ENCODE results near the gene P2RY13.

Gene P2RY13

GRCh38 chr3:151329363-151329762, at the start of gene P2RY13:
TSS of gene P2RY13 (minus strand) at chr3:151329549. CDS start at chr3:151329528, 21 bp downstream.
- H3K4me2 ChIP-seq (ENCODE audit: low read depth, low read length, poor library complexity, severe bottlenecking) = no peak within 1 kb of the TSS
- H3F3A ChIP-seq (ENCODE audit: low read depth) = no peaks in the 10 kb centered on the region
- H3K27me3 ChIP-seq (ENCODE audit: insufficient read depth, low read length, poor library complexity, severe bottlenecking) = no peaks in the 10 kb centered on the region
- no peak within 1 kb of the TSS for H3K9ac ChIP-seq (ENCODE audit: low read depth, low read length, poor library complexity, severe bottlenecking)
- no peaks in the 10 kb centered on the region for H3K36me3 ChIP-seq (ENCODE audit: insufficient read depth, low read length)
- H3K4me3 ChIP-seq (ENCODE audit: low read length, poor library complexity, severe bottlenecking) = no peak within 1 kb of the TSS
- H4K20me1 ChIP-seq (ENCODE audit: insufficient read depth, low read length, poor library complexity, severe bottlenecking) = peaks cover 4% of the 10 kb centered on the region
- TF ChIP-seq EZH2phosphoT487 (IDR thresholded peaks at IDR 0.05; ENCODE audit: borderline replicate concordance) (no peak), CTCF (conservative IDR thresholded peaks at IDR 0.05; ENCODE audit: low read length) (no peak)
- peaks cover 14% of the 10 kb centered on the region for H3K4me1 ChIP-seq (ENCODE audit: insufficient read depth, low read length, poor library complexity, severe bottlenecking)
- no peaks in the 10 kb centered on the region for H3K9me3 ChIP-seq (ENCODE audit: insufficient read depth, low read depth, low read length)
- no peaks in the 10 kb centered on the region for H3K79me2 ChIP-seq (ENCODE audit: insufficient read depth, low read length)
- H3K9me2 ChIP-seq (replicated peaks; ENCODE audit: low read depth, low read length) = no peaks in the 10 kb centered on the region
- no peak within 1 kb of the TSS for H2AFZ ChIP-seq (ENCODE audit: low read length)

GRCh38 chr3:151377768-151378385, 48.5 kb upstream of the P2RY13 start:
- Histone ChIP-seq H3K4me1 (ENCODE audit: insufficient read depth, low read length, poor library complexity, severe bottlenecking) (peaks cover 2% of the 10 kb centered on the region), H3K4me2 (ENCODE audit: low read depth, low read length, poor library complexity, severe bottlenecking) (no peak overlapping the region), H4K20me1 (ENCODE audit: insufficient read depth, low read length, poor library complexity, severe bottlenecking) (no peaks in the 10 kb centered on the region), H3K9me2 (replicated peaks; ENCODE audit: low read depth, low read length) (no peaks in the 10 kb centered on the region), H3K9me3 (ENCODE audit: insufficient read depth, low read depth, low read length) (no peaks in the 10 kb centered on the region), H3K36me3 (ENCODE audit: insufficient read depth, low read length) (peaks cover 76% of the 10 kb centered on the region; the same call in 1 of the 2 replicates), H3K4me3 (ENCODE audit: low read length, poor library complexity, severe bottlenecking) (no peak overlapping the region), H3F3A (ENCODE audit: low read depth) (no peaks in the 10 kb centered on the region), H3K79me2 (ENCODE audit: insufficient read depth, low read length) (no peaks in the 10 kb centered on the region), H3K27me3 (ENCODE audit: insufficient read depth, low read length, poor library complexity, severe bottlenecking) (no peaks in the 10 kb centered on the region), H2AFZ (ENCODE audit: low read length) (no peak overlapping the region), H3K9ac (ENCODE audit: low read depth, low read length, poor library complexity, severe bottlenecking) (no peak overlapping the region)
- TF ChIP-seq EZH2phosphoT487 (IDR thresholded peaks at IDR 0.05; ENCODE audit: borderline replicate concordance) (no peak), CTCF (conservative IDR thresholded peaks at IDR 0.05; ENCODE audit: low read length) (no peak)

- Histone ChIP-seq H3K9me3 (ENCODE audit: insufficient read depth, low read depth, low read length) (no peaks in the 10 kb centered on the region), H3K4me1 (ENCODE audit: insufficient read depth, low read length, poor library complexity, severe bottlenecking) (no peaks in the 10 kb centered on the region), H3K9me2 (replicated peaks; ENCODE audit: low read depth, low read length) (no peaks in the 10 kb centered on the region), H3K27me3 (ENCODE audit: insufficient read depth, low read length, poor library complexity, severe bottlenecking) (no peaks in the 10 kb centered on the region), H4K20me1 (ENCODE audit: insufficient read depth, low read length, poor library complexity, severe bottlenecking) (no peaks in the 10 kb centered on the region), H3K4me2 (ENCODE audit: low read depth, low read length, poor library complexity, severe bottlenecking) (no peak overlapping the region), H3K79me2 (ENCODE audit: insufficient read depth, low read length) (no peaks in the 10 kb centered on the region), H3F3A (ENCODE audit: low read depth) (no peaks in the 10 kb centered on the region), H3K36me3 (ENCODE audit: insufficient read depth, low read length) (peaks cover 78% of the 10 kb centered on the region; the same call in 1 of the 2 replicates), H2AFZ (ENCODE audit: low read length) (no peak overlapping the region), H3K9ac (ENCODE audit: low read depth, low read length, poor library complexity, severe bottlenecking) (no peak overlapping the region), H3K4me3 (ENCODE audit: low read length, poor library complexity, severe bottlenecking) (no peak overlapping the region)
- TF ChIP-seq CTCF (conservative IDR thresholded peaks at IDR 0.05; ENCODE audit: low read length) (no peak), EZH2phosphoT487 (IDR thresholded peaks at IDR 0.05; ENCODE audit: borderline replicate concordance) (no peak)
Observed at GRCh38 chr3:151372063-151372820, 42.9 kb upstream of the P2RY13 start.
